ENCODE measurements around the gene CDK5R2. TPM values are rescaled to one million over a fixed set of nuclear protein-coding genes. Genes with fewer than 3 reads are reported as not detected.

Gene CDK5R2
- polyA plus RNA-seq, 1 donor (not counting 4 experiments of a cell fraction or from before 2014, with no cell fraction given) = not detected

DNA sequence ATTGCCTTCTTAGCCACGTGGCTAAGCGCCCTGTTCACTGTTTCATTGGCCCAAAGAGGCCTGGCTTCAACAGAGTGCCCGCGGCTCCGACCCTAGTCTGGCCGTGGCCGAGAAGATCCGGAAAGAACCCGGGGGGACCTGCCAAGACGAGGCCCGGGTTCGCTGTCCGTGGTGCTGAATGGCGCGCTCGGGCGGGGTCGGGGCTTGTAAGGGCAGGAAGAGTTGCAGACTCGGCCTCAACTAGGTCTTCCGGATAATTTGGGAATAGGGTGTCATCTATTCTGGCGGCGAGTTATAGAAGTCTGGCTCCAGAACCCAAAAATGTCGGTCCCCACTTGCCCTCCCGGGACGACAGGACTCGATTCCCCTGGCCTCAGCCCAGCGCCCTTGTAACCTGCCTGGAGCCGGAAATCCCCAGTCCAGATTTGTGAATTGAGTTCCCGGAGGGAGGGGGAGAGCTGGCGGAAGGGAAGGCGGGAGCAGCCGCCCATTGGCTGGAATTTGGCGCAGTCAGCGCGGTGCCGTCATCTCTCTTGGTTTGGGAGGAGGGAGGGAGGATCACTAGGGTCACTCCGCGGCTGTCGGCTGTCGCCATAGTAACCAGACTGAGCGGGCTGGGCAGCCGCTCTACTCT, 3.5 kb downstream of the CDK5R2 start:
- dilution Hi-C loops (cut with MboI; ENCODE audit: extremely low pct_ligation_motif_present, low sequenced_read_pairs) = no loop called here
- Histone ChIP-seq H3K9me1 (ENCODE audit: control insufficient read depth, extremely low read depth, insufficient read depth, low read length) (no peaks in the 10 kb centered on the region), H3K4me1 (ENCODE audit: control insufficient read depth, extremely low read depth, insufficient read depth, low read length) (peaks cover 10% of the 10 kb centered on the region), H3K9me3 (ENCODE audit: control insufficient read depth, low read depth, low read length) (no peaks in the 10 kb centered on the region), H3K4me2 (ENCODE audit: control insufficient read depth, extremely low read depth, insufficient read depth, low read depth, low read length) (peak overlapping the region; percentile 77), H3K9ac (ENCODE audit: control insufficient read depth, extremely low read depth, insufficient read depth, low read length) (no peak overlapping the region), H3K27ac (ENCODE audit: control insufficient read depth, insufficient read depth, low read length) (no peak overlapping the region), H3K79me2 (ENCODE audit: control insufficient read depth, insufficient read depth, low read length) (no peaks in the 10 kb centered on the region), H3K4me3 (ENCODE audit: control insufficient read depth in 2 of 3, extremely low read depth in 1 of 3, insufficient read depth in 2 of 3, low read depth in 1 of 3, low read length in 3 of 3) (peak overlapping the region; percentile 19 to 41 (median 23)), H2AFZ (ENCODE audit: control insufficient read depth, low read length) (no peak overlapping the region), H4K20me1 (ENCODE audit: control insufficient read depth, extremely low read depth, insufficient read depth, low read length) (peaks cover 8% of the 10 kb centered on the region), H3K36me3 (ENCODE audit: control insufficient read depth in 2 of 2, extremely low read depth in 1 of 2, insufficient read depth in 2 of 2, low read length in 2 of 2) (no peaks in the 10 kb centered on the region), H3K27me3 (ENCODE audit: control insufficient read depth, extremely low read depth, insufficient read depth, low read length) (peaks cover 52% of the 10 kb centered on the region)
- FAIRE-seq (no peak), DNase-seq (ENCODE audit: low read depth, low spot score) (peak; percentile 32)
- TF ChIP-seq EZH2 (IDR thresholded peaks at IDR 0.05; ENCODE audit: low read length) = no peak
- TF ChIP-seq, protein P1, sequence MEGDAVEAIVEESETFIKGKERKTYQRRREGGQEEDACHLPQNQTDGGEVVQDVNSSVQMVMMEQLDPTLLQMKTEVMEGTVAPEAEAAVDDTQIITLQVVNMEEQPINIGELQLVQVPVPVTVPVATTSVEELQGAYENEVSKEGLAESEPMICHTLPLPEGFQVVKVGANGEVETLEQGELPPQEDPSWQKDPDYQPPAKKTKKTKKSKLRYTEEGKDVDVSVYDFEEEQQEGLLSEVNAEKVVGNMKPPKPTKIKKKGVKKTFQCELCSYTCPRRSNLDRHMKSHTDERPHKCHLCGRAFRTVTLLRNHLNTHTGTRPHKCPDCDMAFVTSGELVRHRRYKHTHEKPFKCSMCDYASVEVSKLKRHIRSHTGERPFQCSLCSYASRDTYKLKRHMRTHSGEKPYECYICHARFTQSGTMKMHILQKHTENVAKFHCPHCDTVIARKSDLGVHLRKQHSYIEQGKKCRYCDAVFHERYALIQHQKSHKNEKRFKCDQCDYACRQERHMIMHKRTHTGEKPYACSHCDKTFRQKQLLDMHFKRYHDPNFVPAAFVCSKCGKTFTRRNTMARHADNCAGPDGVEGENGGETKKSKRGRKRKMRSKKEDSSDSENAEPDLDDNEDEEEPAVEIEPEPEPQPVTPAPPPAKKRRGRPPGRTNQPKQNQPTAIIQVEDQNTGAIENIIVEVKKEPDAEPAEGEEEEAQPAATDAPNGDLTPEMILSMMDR (optimal IDR thresholded peaks at IDR 0.05 in 1 of 3, IDR thresholded peaks at IDR 0.05 in 1 of 3, conservative IDR thresholded peaks at IDR 0.05 in 1 of 3; ENCODE audit: extremely low read depth in 1 of 3, insufficient read depth in 2 of 3, low read length in 3 of 3) = no peak

DNA sequence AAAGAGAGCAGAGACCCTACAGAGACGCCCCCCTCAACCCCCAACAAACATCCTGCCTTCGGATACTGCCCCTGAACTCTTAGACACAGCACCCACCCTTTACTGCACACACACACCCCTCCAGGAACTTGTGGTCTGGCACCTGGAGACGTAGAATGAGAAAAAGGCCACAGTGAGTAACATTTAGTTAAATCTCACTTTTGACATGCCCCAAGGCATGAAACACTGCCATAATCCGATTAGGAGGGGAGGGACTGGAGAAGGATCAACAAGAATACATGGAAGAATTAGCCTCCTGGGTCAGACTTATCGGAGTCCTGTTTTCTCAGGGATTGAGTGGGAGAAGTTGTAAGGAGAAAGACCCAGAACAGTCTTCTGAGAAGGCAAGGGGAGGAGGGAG, 4.1 kb downstream of the CDK5R2 start:
- peak overlapping the region; percentile 8 for H3K27ac ChIP-seq (ENCODE audit: control insufficient read depth, insufficient read depth, low read length)

More for the DNA sequence above, 4.1 kb downstream of the CDK5R2 start:
- dilution Hi-C loops (cut with MboI; ENCODE audit: extremely low pct_ligation_motif_present, low sequenced_read_pairs) = no loop called here
- no peaks in the 10 kb centered on the region for H3K9me3 ChIP-seq (ENCODE audit: control insufficient read depth, low read depth, low read length)
- FAIRE-seq (no peak), DNase-seq (ENCODE audit: low read depth, low spot score) (no peak)
- no peak overlapping the region for H3K9ac ChIP-seq (ENCODE audit: control insufficient read depth, extremely low read depth, insufficient read depth, low read length)
- TF ChIP-seq EZH2 (IDR thresholded peaks at IDR 0.05; ENCODE audit: low read length) = peak; percentile 31
- TF ChIP-seq, protein P1 (optimal IDR thresholded peaks at IDR 0.05 in 1 of 3, IDR thresholded peaks at IDR 0.05 in 1 of 3, conservative IDR thresholded peaks at IDR 0.05 in 1 of 3; ENCODE audit: extremely low read depth in 1 of 3, insufficient read depth in 2 of 3, low read length in 3 of 3) = no peak
- H3K4me2 ChIP-seq (ENCODE audit: control insufficient read depth, extremely low read depth, insufficient read depth, low read depth, low read length) = peak overlapping the region; percentile 77
- no peaks in the 10 kb centered on the region for H3K9me1 ChIP-seq (ENCODE audit: control insufficient read depth, extremely low read depth, insufficient read depth, low read length)
- H2AFZ ChIP-seq (ENCODE audit: control insufficient read depth, low read length) = no peak overlapping the region
- no peaks in the 10 kb centered on the region for H3K36me3 ChIP-seq (ENCODE audit: control insufficient read depth in 2 of 2, extremely low read depth in 1 of 2, insufficient read depth in 2 of 2, low read length in 2 of 2)
- H3K4me1 ChIP-seq (ENCODE audit: control insufficient read depth, extremely low read depth, insufficient read depth, low read length) = peaks cover 10% of the 10 kb centered on the region
- peaks cover 48% of the 10 kb centered on the region for H3K27me3 ChIP-seq (ENCODE audit: control insufficient read depth, extremely low read depth, insufficient read depth, low read length)
- H3K79me2 ChIP-seq (ENCODE audit: control insufficient read depth, insufficient read depth, low read length) = no peaks in the 10 kb centered on the region
- peaks cover 8% of the 10 kb centered on the region for H4K20me1 ChIP-seq (ENCODE audit: control insufficient read depth, extremely low read depth, insufficient read depth, low read length)
- no peak overlapping the region for H3K4me3 ChIP-seq (ENCODE audit: control insufficient read depth in 2 of 3, extremely low read depth in 1 of 3, insufficient read depth in 2 of 3, low read depth in 1 of 3, low read length in 3 of 3)
